Forelimb muscle (tissue), 1 donor: ENCODE measurements around the gene EN2. TPM values are rescaled to one million over a fixed set of nuclear protein-coding genes. Genes with fewer than 3 reads are reported as not detected.

Experiments
- DNase-seq: peaks from one replicate; pipeline ENCODE4 v3.0.0-alpha.2; 2013; ENCODE audit warnings: low read depth
- polyA plus RNA-seq: library from polyadenylated mRNA; unstranded; fragments of 120-200 nt; gene quantifications from one replicate; pipeline ENCODE4 v1.2.1, GENCODE V29; 2013; ENCODE audit not compliant: insufficient read length

EN2 gene
- 0.71 TPM for polyA plus RNA-seq

- no peak for DNase-seq
Observed at GRCh38 chr7:155458111-155458877, at the start of gene EN2. Gene EN2 (plus strand): TSS chr7:155458129. CDS start chr7:155458378, 249 bp downstream.

- no peak for DNase-seq
Observed at GRCh38 chr7:155408651-155409586, 49.0 kb upstream of the EN2 start.

- DNase-seq, result no peak
Observed at GRCh38 chr7:155409980-155410379, 47.9 kb upstream of the EN2 start.

GRCh38 chr7:155410431-155410830 lies 47.5 kb upstream of the EN2 start:
- no peak for DNase-seq

- DNase-seq, result no peak
Observed at GRCh38 chr7:155411718-155412415, 46.1 kb upstream of the EN2 start.

- DNase-seq, result no peak
Observed at GRCh38 chr7:155412416-155413253, 45.3 kb upstream of the EN2 start.

GRCh38 chr7:155414547-155415492 lies 43.1 kb upstream of the EN2 start:
- DNase-seq, result no peak

GRCh38 chr7:155416646-155417380 lies 41.1 kb upstream of the EN2 start:
- DNase-seq, result no peak

GRCh38 chr7:155418304-155418703 lies 39.6 kb upstream of the EN2 start:
- DNase-seq, result no peak

- DNase-seq, result no peak
Observed at GRCh38 chr7:155418941-155419755, 38.8 kb upstream of the EN2 start.

- DNase-seq, result no peak
Observed at GRCh38 chr7:155420116-155420515, 37.8 kb upstream of the EN2 start.

- DNase-seq, result no peak
Observed at GRCh38 chr7:155422151-155422550, 35.8 kb upstream of the EN2 start.

GRCh38 chr7:155422599-155423336 lies 35.2 kb upstream of the EN2 start:
- DNase-seq, result no peak

- DNase-seq, result no peak
Observed at GRCh38 chr7:155423337-155424285, 34.3 kb upstream of the EN2 start.

- no peak for DNase-seq
Observed at GRCh38 chr7:155424301-155425010, 33.5 kb upstream of the EN2 start.

GRCh38 chr7:155425011-155425340 lies 33.0 kb upstream of the EN2 start:
- no peak for DNase-seq
